PFSK-1 (cell line): ENCODE data around the gene AAK1.

ENCODE experiments used
- FOXP2 ChIP-seq: optimal IDR thresholded peaks from 2 replicates; pipeline ENCODE3; 2011; ENCODE audit warnings: borderline replicate concordance, control low read depth, inconsistent platforms; ENCODE audit not compliant: insufficient read depth; ENCODE audit errors: extremely low read length, extremely low read depth
- POLR2AphosphoS5 ChIP-seq: IDR thresholded peaks from 2 replicates; pipeline ENCODE4 v1.6.1; 2012; ENCODE audit warnings: low read depth, mild to moderate bottlenecking, control low read depth, low read length, moderate library complexity
- REST ChIP-seq, 2 experiments: IDR thresholded peaks; 2 replicates each; pipeline versions ENCODE4 v1.6.1 to v1.8.0; 2011 to 2012; ENCODE audit warnings: low read depth in 2 of 2, low read length in 2 of 2, control low read depth in 1 of 2, inconsistent platforms in 1 of 2, mild to moderate bottlenecking in 1 of 2, moderate library complexity in 1 of 2; ENCODE audit not compliant: insufficient read depth in 1 of 2
- SIN3A ChIP-seq: IDR thresholded peaks from 2 replicates; pipeline ENCODE4 v1.6.1; 2012; ENCODE audit warnings: mild to moderate bottlenecking, low read length, moderate library complexity, borderline replicate concordance; ENCODE audit not compliant: insufficient read depth
- TAF1 ChIP-seq: IDR thresholded peaks from 2 replicates; pipeline ENCODE4 v1.6.1; 2012; ENCODE audit warnings: low read length, control low read depth, borderline replicate concordance; ENCODE audit not compliant: insufficient read depth

DNA sequence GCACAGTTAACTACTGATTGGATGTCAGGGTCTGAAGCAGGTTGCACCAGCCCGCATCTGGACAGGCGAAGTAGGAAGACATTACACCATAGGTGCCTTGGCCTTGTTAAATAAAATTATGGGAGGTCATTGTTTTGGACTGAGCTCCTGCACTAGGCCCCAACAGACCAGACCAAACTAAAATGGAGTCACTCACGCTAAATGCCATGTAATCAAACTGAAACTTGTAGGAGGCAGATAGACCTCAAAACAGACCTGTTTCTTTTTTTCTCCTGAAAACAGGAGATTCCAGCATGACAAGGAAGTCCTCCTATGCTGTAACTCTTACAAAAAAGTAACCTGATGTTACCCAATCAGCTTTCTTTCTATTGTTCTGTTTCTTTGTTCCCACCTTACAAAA is 190.9 kb downstream of the AAK1 start:
- TF ChIP-seq POLR2AphosphoS5 (no peak), REST (IDR thresholded peaks at IDR 0.05; ENCODE audit: insufficient read depth in 1 of 2, low read depth in 2 of 2, low read length in 2 of 2) (no peak), TAF1 (no peak), FOXP2 (no peak), SIN3A (no peak)
